ENCODE results near the gene OAF.
A peak's percentile ranks its signal among the peaks of the same experiment; 100 is the strongest.

OAF gene

GRCh38 chr11:120235024-120235628 lies 24.3 kb downstream of the OAF start:
- H3K79me2 ChIP-seq (ENCODE audit: insufficient read depth, low read length), result no peaks in the 10 kb centered on the region
- H3K9ac ChIP-seq (ENCODE audit: low read depth, low read length), result no peak overlapping the region
- H3K4me1 ChIP-seq (ENCODE audit: insufficient read depth, low read length), result no peaks in the 10 kb centered on the region
- DNase-seq, result peak; percentile 54
- H3K27ac ChIP-seq (ENCODE audit: low read length), result no peak overlapping the region
- no peak overlapping the region for H2AFZ ChIP-seq (ENCODE audit: low read depth, low read length)
- TF ChIP-seq CTCF (IDR thresholded peaks at IDR 0.05; ENCODE audit: borderline replicate concordance, extremely low read depth, low read length, poor library complexity, severe bottlenecking) (peak; percentile 87), EZH2 (IDR thresholded peaks at IDR 0.05; ENCODE audit: borderline replicate concordance, low read depth, low read length, severe bottlenecking) (no peak)
- H3K27me3 ChIP-seq (ENCODE audit: insufficient read depth, low read length, poor library complexity), result peaks cover 21% of the 10 kb centered on the region
- no peaks in the 10 kb centered on the region for H3K9me3 ChIP-seq (ENCODE audit: insufficient read depth, low read length, severe bottlenecking)
- H3K4me3 ChIP-seq (ENCODE audit: low read depth in 1 of 2, low read length in 2 of 2), result no peak overlapping the region
- peaks cover 7% of the 10 kb centered on the region for H4K20me1 ChIP-seq (ENCODE audit: insufficient read depth, low read length)
- H3K36me3 ChIP-seq (ENCODE audit: insufficient read depth, low read length), result no peaks in the 10 kb centered on the region
- peak; percentile 72; the same call in 2 of the 3 replicates for ATAC-seq (ENCODE audit: insufficient read depth, low read depth)
- H3K4me2 ChIP-seq (ENCODE audit: insufficient read depth, low read length), result no peak overlapping the region

GRCh38 chr11:120236169-120237107 lies 25.6 kb downstream of the OAF start:
- no peak overlapping the region for H3K4me2 ChIP-seq (ENCODE audit: insufficient read depth, low read length)
- ATAC-seq (ENCODE audit: insufficient read depth, low read depth), result peak; percentile 66; the same call in 2 of the 3 replicates
- no peaks in the 10 kb centered on the region for H3K36me3 ChIP-seq (ENCODE audit: insufficient read depth, low read length)
- no peak overlapping the region for H2AFZ ChIP-seq (ENCODE audit: low read depth, low read length)
- no peaks in the 10 kb centered on the region for H3K79me2 ChIP-seq (ENCODE audit: insufficient read depth, low read length)
- peaks cover 21% of the 10 kb centered on the region for H3K27me3 ChIP-seq (ENCODE audit: insufficient read depth, low read length, poor library complexity)
- DNase-seq, result no peak
- no peaks in the 10 kb centered on the region for H3K4me1 ChIP-seq (ENCODE audit: insufficient read depth, low read length)
- peaks cover 7% of the 10 kb centered on the region for H4K20me1 ChIP-seq (ENCODE audit: insufficient read depth, low read length)
- H3K9me3 ChIP-seq (ENCODE audit: insufficient read depth, low read length, severe bottlenecking), result no peaks in the 10 kb centered on the region
- no peak overlapping the region for H3K4me3 ChIP-seq (ENCODE audit: low read depth in 1 of 2, low read length in 2 of 2)
- H3K27ac ChIP-seq (ENCODE audit: low read length), result no peak overlapping the region
- no peak overlapping the region for H3K9ac ChIP-seq (ENCODE audit: low read depth, low read length)
- TF ChIP-seq EZH2 (IDR thresholded peaks at IDR 0.05; ENCODE audit: borderline replicate concordance, low read depth, low read length, severe bottlenecking) (no peak), CTCF (IDR thresholded peaks at IDR 0.05; ENCODE audit: borderline replicate concordance, extremely low read depth, low read length, poor library complexity, severe bottlenecking) (no peak)

- H3K27me3 ChIP-seq (ENCODE audit: insufficient read depth, low read length, poor library complexity), result peaks cover 14% of the 10 kb centered on the region
- no peak overlapping the region for H3K27ac ChIP-seq (ENCODE audit: low read length)
- H3K4me3 ChIP-seq (ENCODE audit: low read depth in 1 of 2, low read length in 2 of 2), result no peak overlapping the region
- H3K9ac ChIP-seq (ENCODE audit: low read depth, low read length), result no peak overlapping the region
- no peak for TF ChIP-seq EZH2 (IDR thresholded peaks at IDR 0.05; ENCODE audit: borderline replicate concordance, low read depth, low read length, severe bottlenecking)
- TF ChIP-seq CTCF (IDR thresholded peaks at IDR 0.05; ENCODE audit: borderline replicate concordance, extremely low read depth, low read length, poor library complexity, severe bottlenecking), result no peak
- DNase-seq (no peak), ATAC-seq (ENCODE audit: insufficient read depth, low read depth) (no peak)
- H4K20me1 ChIP-seq (ENCODE audit: insufficient read depth, low read length), result peaks cover 7% of the 10 kb centered on the region
- H3K4me2 ChIP-seq (ENCODE audit: insufficient read depth, low read length), result no peak overlapping the region
- H3K9me3 ChIP-seq (ENCODE audit: insufficient read depth, low read length, severe bottlenecking), result no peaks in the 10 kb centered on the region
- H3K36me3 ChIP-seq (ENCODE audit: insufficient read depth, low read length), result no peaks in the 10 kb centered on the region
- no peaks in the 10 kb centered on the region for H3K4me1 ChIP-seq (ENCODE audit: insufficient read depth, low read length)
- no peak overlapping the region for H2AFZ ChIP-seq (ENCODE audit: low read depth, low read length)
- no peaks in the 10 kb centered on the region for H3K79me2 ChIP-seq (ENCODE audit: insufficient read depth, low read length)
Measured at GRCh38 chr11:120238968-120239620, 28.3 kb downstream of the OAF start.

All from DND-41 (cell line).